PFSK-1 (cell line): ENCODE measurements around the gene METTL4.

Experiments used
- FOXP2 ChIP-seq: optimal IDR thresholded peaks from 2 replicates; pipeline ENCODE3; 2011; ENCODE audit warnings: borderline replicate concordance, control low read depth, inconsistent platforms; ENCODE audit not compliant: insufficient read depth; ENCODE audit errors: extremely low read length, extremely low read depth
- POLR2AphosphoS5 ChIP-seq: IDR thresholded peaks from 2 replicates; pipeline ENCODE4 v1.6.1; 2012; ENCODE audit warnings: low read depth, mild to moderate bottlenecking, control low read depth, low read length, moderate library complexity
- REST ChIP-seq, 2 experiments: IDR thresholded peaks; 2 replicates each; pipeline versions ENCODE4 v1.6.1 to v1.8.0; 2011 to 2012; ENCODE audit warnings: low read depth in 2 of 2, low read length in 2 of 2, control low read depth in 1 of 2, inconsistent platforms in 1 of 2, mild to moderate bottlenecking in 1 of 2, moderate library complexity in 1 of 2; ENCODE audit not compliant: insufficient read depth in 1 of 2
- SIN3A ChIP-seq: IDR thresholded peaks from 2 replicates; pipeline ENCODE4 v1.6.1; 2012; ENCODE audit warnings: mild to moderate bottlenecking, low read length, moderate library complexity, borderline replicate concordance; ENCODE audit not compliant: insufficient read depth
- TAF1 ChIP-seq: IDR thresholded peaks from 2 replicates; pipeline ENCODE4 v1.6.1; 2012; ENCODE audit warnings: low read length, control low read depth, borderline replicate concordance; ENCODE audit not compliant: insufficient read depth

METTL4 gene

GRCh38 chr18:2589345-2590068, 18.2 kb upstream of the METTL4 start:
- TF ChIP-seq FOXP2 (no peak), TAF1 (no peak), POLR2AphosphoS5 (no peak), SIN3A (no peak), REST (IDR thresholded peaks at IDR 0.05; ENCODE audit: insufficient read depth in 1 of 2, low read depth in 2 of 2, low read length in 2 of 2) (no peak)

DNA sequence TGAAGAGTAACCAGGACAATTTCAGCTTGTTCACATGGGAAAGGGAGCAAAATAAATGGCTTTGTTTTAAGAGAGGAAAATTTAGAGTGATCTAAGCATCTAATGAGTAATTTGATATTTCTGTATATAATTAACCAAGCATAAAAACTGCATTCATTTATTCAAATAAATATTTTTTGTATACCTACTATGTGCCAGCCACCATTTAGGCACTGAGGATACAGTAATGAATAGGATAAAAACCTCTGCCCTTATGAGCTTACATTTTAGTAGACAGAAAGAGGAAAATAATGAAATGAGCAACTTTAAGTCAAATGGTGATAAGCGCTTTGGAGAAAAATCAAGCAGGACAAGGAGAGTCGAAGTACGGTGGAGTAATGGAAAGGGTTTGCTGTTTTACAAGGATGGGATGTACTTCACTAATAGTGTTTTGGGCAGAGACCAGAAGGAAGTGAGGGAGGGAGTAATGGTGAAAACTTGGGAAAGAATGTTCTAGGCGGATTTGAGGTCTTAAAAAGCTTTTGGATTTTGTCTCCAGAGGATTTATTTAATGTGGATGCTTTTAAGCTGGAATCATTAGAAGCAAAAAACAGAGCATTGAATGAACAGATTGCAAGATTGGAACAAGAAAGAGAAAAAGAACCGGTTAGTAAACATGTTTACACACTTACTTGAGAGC, 17.5 kb upstream of the METTL4 start:
- TF ChIP-seq TAF1, result no peak
- TF ChIP-seq FOXP2, result no peak

- TF ChIP-seq SIN3A (no peak), REST (IDR thresholded peaks at IDR 0.05; ENCODE audit: insufficient read depth in 1 of 2, low read depth in 2 of 2, low read length in 2 of 2) (no peak), TAF1 (no peak), POLR2AphosphoS5 (no peak), FOXP2 (no peak)
Observed at GRCh38 chr18:2587788-2588187, 16.5 kb upstream of the METTL4 start.

DNA sequence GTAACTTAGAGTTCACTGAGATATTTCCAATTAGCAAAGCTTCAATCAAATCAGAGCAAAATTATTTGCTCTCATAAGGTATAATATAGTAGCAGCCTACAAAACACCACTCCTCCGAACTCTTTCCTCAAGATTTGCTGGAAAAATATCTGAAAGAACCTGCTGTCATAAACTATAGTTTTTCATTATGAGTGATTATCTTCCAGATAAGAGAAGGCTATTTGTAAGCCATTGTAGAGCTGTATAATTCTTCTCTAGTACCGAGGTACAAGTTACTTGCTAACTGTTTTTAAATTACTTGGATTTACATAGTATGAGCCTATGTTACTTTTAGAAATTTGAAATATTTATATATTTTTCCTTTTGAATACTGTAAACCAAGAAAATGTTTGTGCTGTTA, 2.1 kb upstream of the METTL4 start:
- TF ChIP-seq REST (IDR thresholded peaks at IDR 0.05; ENCODE audit: insufficient read depth in 1 of 2, low read depth in 2 of 2, low read length in 2 of 2) (no peak), SIN3A (no peak), TAF1 (no peak), FOXP2 (no peak), POLR2AphosphoS5 (no peak)

GRCh38 chr18:2572892-2573291, 1.6 kb upstream of the METTL4 start:
- no peak for TF ChIP-seq SIN3A
- TF ChIP-seq FOXP2, result no peak
- TF ChIP-seq TAF1, result no peak
- no peak for TF ChIP-seq REST (IDR thresholded peaks at IDR 0.05; ENCODE audit: insufficient read depth in 1 of 2, low read depth in 2 of 2, low read length in 2 of 2)
- no peak for TF ChIP-seq POLR2AphosphoS5
